NCI-H510A treated with DMSO at 0.1 percent for 48 hours (cell line): ENCODE measurements around the gene HEY2.
A peak's percentile ranks its signal among the peaks of the same experiment; 100 is the strongest.

Experiments
- DNase-seq: peaks from one replicate; lab custom pipeline; 2025; lab: John Stamatoyannopoulos, UW

The HEY2 gene

GRCh38 chr6:125743604-125744003 is 5.8 kb upstream of the HEY2 start:
- DNase-seq = no peak

DNA sequence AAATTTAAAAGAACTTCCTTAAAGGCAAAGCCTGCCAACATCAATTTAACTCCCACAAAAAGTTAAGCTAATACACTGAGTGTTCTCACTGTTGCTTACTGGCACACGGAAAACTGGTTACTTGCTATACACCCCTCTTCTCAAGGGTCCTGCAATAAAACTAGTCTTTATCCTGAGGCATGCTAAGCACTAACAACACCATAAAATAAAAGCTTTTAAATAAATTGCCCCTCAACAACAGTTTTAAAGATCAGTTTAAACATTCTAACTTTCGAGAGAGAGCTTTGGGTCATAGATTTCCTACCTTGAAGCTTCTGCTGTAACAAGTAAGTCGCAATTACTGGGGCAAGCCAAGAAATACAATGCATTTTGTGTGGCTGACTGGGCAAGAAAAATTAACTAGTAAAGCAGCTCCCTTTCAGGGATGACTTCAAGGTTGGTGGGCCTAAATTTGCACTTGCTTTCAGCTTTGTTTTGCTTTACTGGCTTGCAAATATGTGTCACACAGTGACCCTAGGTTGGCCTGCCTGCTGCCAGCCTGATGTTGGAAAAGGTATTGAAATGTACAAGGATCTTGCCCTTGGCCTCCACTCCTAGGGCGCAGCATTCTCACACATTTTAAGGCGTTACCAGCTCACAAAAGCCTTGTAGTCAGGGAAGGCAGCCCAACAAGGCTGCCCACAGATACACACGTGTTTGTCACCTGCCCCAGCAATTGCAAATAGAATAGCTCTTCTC is 4.0 kb upstream of the HEY2 start:
- DNase-seq = no peak

GRCh38 chr6:125746019-125746414 is 3.4 kb upstream of the HEY2 start:
- DNase-seq = peak; percentile 13

DNA sequence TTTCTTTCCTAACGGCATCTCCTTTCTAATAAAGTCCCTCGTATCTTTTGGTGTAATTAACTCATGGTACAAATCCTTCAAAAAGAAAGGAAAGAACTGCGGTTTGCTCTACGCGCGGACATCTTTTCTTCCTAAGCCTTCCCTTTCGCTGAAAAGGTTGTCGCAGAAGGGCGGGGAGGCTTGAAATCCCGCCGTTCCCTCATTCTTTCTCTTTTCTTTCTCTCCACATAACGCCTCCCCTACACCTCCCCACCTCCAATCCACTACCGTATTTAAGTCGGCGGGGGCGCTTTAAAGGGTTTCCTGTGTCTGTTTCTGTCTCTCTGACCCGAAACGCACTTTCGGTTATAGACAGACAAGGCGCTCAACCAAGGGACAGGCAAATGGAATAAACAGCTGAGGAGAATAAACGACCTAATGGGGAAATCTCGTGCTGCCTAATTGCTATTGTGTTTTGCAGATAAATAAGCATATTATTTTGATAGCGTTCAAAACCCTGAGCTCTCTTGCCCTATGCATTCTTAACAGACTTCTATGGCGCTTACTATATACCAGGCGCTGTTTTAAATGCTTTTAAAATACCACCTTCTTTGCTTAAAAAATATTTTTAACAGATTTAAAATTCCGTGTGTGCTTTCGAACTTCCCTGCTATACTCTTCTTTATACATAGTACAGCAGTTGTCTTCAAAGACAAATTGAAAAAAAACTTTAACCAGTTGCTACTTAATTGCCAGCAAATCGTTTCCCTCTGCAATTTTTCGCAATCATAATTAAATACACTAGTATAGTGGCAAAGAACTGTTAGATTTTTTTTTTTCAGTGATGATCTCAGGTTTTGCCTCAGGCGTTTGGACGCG is 2.5 kb upstream of the HEY2 start:
- peak; percentile 36 for DNase-seq

- peak; percentile 38 for DNase-seq
Measured at GRCh38 chr6:125747589-125748405, 1.6 kb upstream of the HEY2 start.

GRCh38 chr6:125748406-125749172 is 843 bp upstream of the HEY2 start:
- no peak for DNase-seq

GRCh38 chr6:125749865-125750691 is 646 bp downstream of the HEY2 start:
- peak; percentile 49 for DNase-seq

GRCh38 chr6:125750692-125751333 is 1.4 kb downstream of the HEY2 start:
- DNase-seq = no peak

DNA sequence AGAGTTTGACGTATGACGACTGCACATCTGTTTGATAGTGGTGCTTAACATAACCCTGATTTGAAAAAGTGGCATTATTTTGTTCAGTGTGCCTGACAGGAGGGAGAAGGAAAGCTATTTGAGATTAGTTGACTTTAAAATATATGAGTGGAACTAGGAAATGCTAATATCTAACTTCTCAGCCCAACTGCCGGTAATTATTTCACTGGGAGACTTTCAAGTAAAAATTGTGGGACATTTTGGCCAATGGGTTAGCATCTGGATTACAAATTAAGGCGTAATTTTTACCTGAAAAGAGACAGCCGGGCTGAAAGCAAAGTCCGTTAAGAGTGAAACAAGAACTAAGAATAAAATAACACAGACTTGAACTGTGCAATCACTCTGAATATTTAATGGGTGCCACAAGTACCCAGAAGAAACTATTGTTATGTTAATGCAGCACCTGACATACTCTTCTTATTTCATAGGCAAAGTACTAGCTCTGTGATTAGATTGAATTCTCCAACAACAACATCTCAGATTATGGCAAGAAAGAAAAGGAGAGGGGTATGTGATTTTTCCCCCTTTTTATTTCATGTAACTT is 2.0 kb downstream of the HEY2 start:
- no peak for DNase-seq

DNA sequence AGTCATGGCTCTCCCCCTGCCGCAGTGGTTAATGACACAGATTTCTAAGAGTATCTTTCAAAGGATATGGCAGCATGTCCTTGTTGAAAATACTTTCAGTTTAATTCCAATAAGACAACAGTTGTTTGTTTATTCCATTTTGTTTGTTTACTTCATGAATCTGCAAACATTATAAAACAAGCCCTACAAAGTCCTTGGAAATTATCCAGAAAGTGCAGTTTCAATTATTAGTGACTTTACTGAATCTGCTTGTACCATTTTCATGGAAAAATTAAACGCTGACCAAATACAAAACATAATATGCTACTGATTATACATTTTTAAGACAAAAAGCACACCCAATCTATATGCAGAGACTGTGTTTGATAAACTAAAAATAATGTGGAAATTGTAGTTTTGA is 3.3 kb downstream of the HEY2 start:
- DNase-seq = no peak

GRCh38 chr6:125753218-125753936 is 3.9 kb downstream of the HEY2 start:
- DNase-seq = no peak

DNA sequence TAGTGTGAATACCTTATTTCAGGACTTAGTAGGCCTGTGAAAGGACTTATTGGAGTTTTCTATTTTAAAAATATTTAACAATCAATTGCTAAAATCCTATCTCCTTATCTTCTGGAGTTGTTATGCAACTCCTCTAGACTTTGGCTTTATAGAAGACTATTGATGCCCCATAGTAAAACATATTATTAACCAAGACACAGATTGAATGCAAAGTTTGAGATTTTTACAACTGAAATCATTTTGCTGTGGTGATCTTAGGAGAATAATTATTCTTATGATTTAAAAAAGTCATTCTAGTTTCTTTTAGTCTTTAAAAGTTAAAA is 4.5 kb downstream of the HEY2 start:
- no peak for DNase-seq

DNA sequence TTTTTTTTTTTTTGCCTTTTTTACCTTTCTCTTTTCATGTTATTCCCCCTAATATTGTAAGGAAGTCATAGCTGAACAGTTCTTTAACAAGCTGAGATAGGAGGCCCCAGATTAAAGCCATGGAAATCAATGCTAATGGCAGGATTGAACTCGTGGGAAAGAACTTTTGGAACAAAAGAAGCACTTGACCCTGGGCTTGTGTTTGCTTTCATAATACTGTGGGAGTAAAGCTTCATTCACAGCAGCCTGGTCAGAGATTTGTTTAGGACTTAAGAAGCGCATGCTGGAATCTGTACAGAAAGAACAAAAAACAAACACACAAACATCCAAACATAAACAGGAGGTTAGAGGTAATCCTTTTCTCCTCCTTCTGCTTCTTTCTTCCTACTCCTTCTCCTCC is 5.1 kb downstream of the HEY2 start:
- no peak for DNase-seq

GRCh38 chr6:125759184-125759902 is 9.9 kb downstream of the HEY2 start:
- no peak for DNase-seq

GRCh38 chr6:125759959-125760457 is 10.6 kb downstream of the HEY2 start:
- DNase-seq = no peak

GRCh38 chr6:125764121-125764671 is 14.8 kb downstream of the HEY2 start:
- no peak for DNase-seq

GRCh38 chr6:125765944-125766343 is 16.5 kb downstream of the HEY2 start:
- no peak for DNase-seq

GRCh38 chr6:125766641-125767040 is 17.2 kb downstream of the HEY2 start:
- no peak for DNase-seq
